HG03439 (cell line): ENCODE measurements around the gene BNC2.

Experiments used
- ATAC-seq: cut with Tn5 transposase; IDR thresholded peaks from one replicate; pipeline ENCODE4 v1.9.1; 2021; ENCODE audit warnings: mild to moderate bottlenecking, moderate library complexity; ENCODE audit not compliant: unreplicated experiment

The BNC2 gene

GRCh38 chr9:16824545-16825330, 45.7 kb downstream of the BNC2 start:
- no peak for ATAC-seq

DNA sequence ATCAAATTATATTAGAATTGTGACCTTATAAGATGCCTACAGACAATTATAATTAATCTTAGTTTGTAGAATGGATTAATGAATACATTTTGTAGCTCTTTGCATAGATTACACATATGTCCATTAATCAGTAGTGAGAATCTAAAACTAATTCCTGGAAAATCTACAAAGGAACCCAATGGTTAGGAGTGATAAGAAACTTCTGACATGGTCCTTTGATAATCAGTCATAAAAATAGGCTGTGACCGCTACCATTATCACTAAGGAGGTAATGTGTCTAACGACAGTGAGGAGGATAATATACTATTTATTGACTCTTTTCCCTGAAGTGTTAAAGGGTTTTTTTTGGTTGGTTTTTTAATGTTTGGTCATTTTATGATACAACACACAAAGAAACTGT, 46.6 kb downstream of the BNC2 start:
- ATAC-seq, result no peak

GRCh38 chr9:16821344-16821743, 49.1 kb downstream of the BNC2 start:
- no peak for ATAC-seq

DNA sequence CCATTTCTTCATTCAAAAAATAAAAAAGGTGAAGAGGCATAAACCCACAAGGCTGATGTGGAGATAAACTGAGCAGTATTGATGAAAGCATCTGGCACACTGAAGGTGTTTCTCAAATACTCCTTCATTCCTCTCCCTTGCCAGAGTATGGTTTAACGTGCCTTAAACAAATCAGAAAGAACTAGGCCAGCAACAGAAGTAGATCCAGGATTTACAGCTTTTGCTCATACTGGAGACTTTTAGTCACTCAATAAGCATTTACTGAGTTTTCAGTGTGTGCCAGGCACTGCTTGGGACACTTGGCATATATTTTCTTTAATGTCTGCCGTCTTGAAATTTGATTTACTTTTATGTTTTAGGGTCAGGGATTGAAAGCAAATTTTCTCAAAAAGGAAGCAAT, 53.0 kb downstream of the BNC2 start:
- no peak for ATAC-seq

GRCh38 chr9:16817002-16817401, 53.5 kb downstream of the BNC2 start:
- ATAC-seq, result no peak

DNA sequence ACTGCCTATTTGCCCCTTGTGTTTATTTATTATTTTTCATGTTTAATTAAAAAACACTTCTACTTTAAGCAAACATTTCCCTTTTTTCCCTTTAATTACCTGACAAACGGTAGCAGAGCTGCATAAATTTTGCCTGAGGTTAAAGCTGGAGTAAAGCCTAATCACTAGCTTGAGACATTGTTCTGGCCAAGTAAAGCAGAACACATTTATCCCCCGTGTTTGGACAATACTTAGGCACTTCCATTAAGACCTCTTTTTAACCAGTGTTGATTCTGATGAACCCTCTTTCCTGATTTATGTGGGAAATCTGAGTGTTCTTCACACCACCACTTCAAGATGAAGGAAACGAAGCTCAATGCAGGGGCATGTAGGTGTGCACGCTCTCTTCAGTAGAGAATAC, 54.5 kb downstream of the BNC2 start:
- ATAC-seq, result no peak

- ATAC-seq, result no peak
Observed at GRCh38 chr9:16815079-16815478, 55.4 kb downstream of the BNC2 start.

DNA sequence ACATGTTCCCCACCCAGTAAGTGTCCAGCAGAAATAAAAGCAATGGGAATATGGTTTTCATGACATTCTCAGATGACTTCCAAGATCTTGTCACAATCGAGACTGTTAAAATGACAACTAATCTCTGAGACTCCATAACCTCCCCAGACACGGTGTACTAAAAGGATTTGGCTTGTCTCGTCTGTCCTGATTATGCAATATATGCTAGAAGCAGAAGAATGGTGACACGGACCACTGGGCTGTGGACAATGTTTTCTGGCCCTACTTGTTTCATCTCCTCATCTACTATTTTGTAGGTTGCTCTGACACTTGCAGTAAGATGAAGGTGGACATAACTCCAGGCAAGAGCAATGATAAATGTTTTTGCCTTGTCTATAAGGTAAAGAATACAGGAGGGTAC, 56.6 kb downstream of the BNC2 start:
- no peak for ATAC-seq

DNA sequence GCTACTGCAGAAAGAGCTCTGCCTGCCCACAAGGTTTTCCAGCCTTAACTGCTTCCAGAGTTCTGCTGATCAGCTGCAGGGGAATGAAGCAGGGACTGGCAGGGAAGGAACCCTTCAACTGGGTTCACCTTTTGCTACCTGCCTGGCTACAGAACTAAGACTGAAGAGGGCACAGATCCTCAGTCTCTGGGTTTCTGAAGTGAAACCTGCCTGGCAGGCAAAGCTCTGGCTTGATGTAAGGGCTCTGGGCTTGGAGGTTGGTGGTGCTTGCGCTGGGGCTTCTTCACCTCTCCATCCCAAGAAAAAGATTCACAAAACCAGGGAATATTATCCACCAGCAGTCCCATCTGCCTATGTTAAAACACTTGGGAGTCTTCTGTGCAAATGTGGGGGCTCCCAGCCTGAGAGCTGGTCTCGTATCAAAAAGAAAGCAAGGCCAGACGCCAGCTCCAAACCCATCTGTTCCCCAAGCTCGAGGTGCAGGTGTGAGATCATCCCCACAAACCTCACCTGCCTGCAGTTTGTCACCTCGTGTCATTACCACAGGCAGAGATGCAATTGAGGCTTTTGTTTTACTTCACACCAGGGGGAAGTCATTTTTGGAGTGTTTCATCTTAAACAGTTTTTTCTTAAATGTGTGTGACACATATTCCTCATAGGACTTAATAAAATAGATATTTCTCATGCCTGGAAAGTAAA, 58.3 kb downstream of the BNC2 start:
- no peak for ATAC-seq

DNA sequence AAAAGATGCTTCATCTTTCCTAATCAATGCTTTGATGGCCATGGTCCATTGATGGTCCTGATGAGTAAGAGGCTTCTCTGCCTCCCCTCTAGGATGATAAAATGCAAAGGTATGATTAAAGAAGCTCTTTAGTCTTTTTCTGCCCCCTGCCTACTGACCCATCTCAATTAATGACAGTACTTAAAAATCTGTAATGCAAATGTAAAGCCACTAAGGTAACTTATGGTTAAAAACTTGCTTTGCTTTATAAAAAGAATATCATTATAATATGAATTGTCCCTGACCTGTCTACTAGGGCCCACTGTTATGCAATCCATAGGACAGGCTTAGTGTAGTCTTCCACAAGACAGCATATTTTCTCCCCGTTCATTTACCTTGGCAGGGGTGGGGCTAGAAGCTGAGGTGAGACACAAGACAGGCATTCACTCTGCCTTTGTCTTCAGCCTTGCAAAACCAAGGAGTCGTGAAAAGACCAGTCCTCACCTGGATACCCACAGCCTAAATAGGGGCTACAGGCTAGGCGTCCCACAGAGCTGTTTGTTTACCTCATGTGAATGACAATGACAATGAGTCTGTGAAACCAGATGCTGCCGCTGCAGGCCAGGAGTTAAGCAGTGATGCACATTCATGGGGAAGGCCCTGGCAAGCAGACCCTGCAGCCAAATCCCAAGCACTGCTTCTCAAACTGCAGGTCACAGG, 60.4 kb downstream of the BNC2 start:
- no peak for ATAC-seq

DNA sequence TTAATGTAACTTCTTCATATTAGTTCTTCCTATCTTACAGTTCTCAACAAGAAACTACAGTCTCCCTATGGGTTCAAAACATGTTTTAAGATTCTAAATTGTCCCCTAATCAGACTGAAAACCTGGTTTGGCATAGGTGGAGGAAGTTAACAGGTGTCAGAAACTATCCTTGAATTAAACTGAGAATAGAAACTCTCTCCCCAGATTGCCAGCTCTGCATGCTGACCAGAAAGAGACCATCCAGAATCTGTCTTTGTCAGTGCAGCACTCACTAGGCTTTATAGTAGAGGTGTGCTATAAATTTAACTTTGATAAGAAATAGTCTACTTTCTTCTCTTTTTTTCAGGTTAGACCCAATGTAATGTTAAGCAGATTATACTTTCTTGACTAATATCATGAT, 63.8 kb downstream of the BNC2 start:
- ATAC-seq, result no peak

- ATAC-seq, result no peak
Observed at GRCh38 chr9:16803648-16804047, 66.8 kb downstream of the BNC2 start.

DNA sequence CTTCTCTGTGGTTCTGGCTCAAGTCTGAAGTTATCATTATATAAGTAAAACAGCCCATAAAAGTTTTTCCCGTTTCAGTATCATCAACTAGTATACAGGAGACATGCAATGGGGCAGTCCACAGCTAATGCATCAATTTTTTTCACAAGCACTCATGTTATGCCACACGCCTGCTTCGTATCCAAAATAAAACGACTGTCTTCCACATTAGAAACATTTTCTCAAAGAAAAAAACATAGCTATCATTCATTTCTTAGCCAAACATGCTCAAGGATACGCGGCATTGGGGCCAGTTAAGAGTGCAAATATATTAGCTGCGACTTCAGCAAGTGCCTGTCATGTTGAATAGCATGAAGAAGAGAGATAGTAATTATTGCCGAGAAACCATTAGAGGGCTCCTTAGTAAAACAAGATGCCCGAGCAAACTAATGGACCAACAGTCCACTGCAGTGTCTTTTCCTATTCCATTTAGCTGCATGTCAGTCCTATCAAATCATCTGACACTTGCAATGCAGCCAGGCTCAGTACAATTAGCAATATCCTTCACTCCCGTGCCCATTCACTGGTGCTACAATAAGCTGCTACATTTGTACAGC, 68.5 kb downstream of the BNC2 start:
- ATAC-seq, result no peak

DNA sequence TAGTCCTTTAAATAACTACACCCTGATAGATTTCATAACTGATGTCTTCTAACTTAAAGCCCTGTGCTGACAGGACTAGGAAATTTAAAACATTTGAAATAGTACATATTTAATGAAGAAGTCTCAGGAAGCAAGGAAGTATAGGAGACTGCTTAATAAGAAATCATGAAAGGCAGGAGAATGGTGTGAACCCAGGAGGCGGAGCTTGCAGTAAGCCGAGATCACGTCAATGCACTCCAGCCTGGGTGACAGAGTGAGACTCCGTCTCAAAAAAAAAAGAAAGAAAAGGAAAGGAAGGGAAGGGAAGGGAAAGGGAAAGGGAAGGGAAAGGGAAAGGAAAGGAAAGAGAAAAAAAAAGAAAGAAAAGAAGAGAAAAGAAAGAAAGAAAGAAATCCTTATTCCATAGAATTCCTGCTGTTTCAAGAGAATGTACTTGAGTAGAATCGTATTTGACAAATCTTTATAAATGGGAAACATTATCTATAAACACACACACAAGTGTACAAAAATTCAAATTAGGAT, 74.1 kb downstream of the BNC2 start:
- no peak for ATAC-seq

DNA sequence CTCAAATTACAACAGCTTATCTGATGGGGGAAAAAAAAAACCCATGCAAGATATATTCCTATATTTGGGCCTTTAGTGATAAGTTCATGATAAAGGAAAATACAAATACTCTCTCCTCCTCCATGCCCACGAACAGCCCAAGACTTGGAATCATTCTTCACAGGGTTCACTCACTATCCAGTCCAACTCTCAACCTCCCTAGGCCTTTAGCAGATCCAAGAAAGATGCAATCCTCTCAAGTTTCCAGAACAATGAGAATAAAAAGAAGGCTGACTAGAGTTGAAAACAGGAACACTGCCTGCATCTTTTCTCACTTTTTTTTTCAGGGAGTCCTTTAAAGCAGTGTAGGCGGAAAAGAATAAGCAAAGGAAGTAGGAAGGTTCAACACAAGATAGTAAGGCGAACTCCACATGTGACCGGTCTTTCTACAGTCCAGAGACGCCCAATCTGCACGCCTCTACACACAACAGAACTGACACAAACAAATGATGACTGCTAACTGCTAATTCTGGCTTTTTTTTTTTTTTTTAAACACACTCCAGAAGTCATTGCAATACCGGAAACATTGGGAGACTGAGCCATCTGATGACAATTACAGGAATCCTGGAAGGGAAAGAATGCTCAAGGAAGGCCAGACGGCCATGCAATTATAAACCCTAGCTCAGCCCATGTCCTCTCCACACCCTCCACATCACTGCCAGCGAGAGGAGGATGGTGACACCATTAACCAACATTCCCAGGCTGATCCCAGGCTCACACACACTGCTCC, 75.4 kb downstream of the BNC2 start:
- ATAC-seq, result no peak

DNA sequence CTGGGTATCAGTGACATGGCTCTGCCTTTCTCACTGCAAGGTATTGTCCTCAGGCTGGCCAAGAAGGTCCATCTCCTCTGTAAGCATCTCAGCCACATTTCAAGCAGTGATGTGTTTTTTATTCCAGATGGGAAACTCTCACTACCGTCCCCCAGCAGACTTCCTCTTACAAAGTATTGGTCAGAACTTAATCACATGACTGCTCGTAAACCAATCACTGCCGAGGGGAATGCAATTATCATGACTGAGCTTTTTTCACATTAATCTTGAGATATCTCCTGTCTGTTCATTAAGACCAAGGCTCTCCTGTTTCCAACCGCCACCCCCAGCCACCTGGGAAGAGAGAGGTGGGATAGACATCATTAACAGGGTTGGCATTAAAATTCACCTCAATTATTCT, 76.4 kb downstream of the BNC2 start:
- ATAC-seq, result no peak

DNA sequence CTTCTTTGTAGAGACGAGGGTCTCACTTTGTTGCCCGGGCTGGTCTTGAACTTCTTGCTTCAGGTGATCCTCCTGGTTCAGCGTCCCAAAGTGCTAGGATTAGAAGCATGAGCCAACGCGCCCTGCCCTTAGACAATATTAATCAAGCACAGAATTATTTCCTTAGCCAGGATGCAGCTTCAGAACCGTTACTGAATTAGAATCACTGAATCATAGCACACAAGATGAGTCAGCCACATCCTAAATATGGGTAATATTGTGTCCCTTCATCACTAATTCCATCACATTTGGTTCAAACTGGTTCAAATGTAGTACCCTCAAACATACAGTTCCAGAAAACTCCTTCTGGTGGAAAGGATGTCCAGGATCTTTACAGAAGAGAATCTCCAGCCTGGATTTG, 82.7 kb downstream of the BNC2 start:
- no peak for ATAC-seq

- no peak for ATAC-seq
Observed at GRCh38 chr9:16784002-16784401, 86.5 kb downstream of the BNC2 start.

DNA sequence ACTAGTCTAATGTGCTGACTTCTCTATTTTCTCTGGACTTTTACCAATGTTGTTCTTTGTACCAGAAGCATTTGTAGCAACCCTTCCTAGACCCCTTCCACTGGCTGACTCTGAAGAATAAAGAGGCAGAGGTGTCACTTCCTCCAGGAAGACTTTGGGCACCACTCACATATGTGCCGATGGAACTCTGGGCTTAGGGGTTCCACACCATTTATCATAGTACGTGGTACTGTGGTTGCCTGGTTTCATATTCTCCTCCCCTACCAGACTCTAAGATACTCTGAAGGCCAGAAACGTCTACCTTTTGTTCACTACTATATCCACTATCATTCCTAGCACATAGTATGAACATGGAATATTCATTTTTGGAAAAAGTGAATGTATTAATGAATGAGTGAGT, 88.0 kb downstream of the BNC2 start:
- no peak for ATAC-seq

- no peak for ATAC-seq
Observed at GRCh38 chr9:16775330-16775729, 95.1 kb downstream of the BNC2 start.

- ATAC-seq, result no peak
Observed at GRCh38 chr9:16773617-16774016, 96.9 kb downstream of the BNC2 start.
